WERI-Rb-1 (cell line): ENCODE results near the gene MTPN.

Experiments
- DNase-seq: peaks from one replicate; pipeline ENCODE4 v3.0.0-alpha.2; 2020
- H3K27ac ChIP-seq: fragments of 250-450 bp; sonication (Bioruptor Pico); 2 replicates; pipeline ENCODE4 v1.5.1; 2020; ENCODE audit warnings: mild to moderate bottlenecking, moderate library complexity
- H3K27me3 ChIP-seq: fragments of 250-450 bp; sonication (Bioruptor Pico); 2 replicates; pipeline ENCODE4 v1.5.1; 2021; ENCODE audit warnings: mild to moderate bottlenecking, low read depth, moderate library complexity; ENCODE audit not compliant: insufficient read depth, severe bottlenecking
- H3K36me3 ChIP-seq: fragments of 250-450 bp; sonication (Bioruptor Pico); 2 replicates; pipeline ENCODE4 v1.5.1; 2020; ENCODE audit warnings: mild to moderate bottlenecking, moderate library complexity
- H3K4me3 ChIP-seq: 2 replicates; pipeline ENCODE4 v1.5.1; 2011; ENCODE audit warnings: low read depth, mild to moderate bottlenecking, control low read depth, low read length
- H3K9me3 ChIP-seq: fragments of 250-450 bp; sonication (Bioruptor Pico); 2 replicates; pipeline ENCODE4 v1.5.1; 2021; ENCODE audit warnings: mild to moderate bottlenecking, moderate library complexity; ENCODE audit not compliant: severe bottlenecking
- TF ChIP-seq, protein P1 (sequence below): IDR thresholded peaks from 2 replicates; pipeline ENCODE4 v1.5.1; 2011; ENCODE audit warnings: low read depth, mild to moderate bottlenecking, control low read depth, inconsistent platforms, low read length

Gene MTPN, protein sequence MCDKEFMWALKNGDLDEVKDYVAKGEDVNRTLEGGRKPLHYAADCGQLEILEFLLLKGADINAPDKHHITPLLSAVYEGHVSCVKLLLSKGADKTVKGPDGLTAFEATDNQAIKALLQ

DNA sequence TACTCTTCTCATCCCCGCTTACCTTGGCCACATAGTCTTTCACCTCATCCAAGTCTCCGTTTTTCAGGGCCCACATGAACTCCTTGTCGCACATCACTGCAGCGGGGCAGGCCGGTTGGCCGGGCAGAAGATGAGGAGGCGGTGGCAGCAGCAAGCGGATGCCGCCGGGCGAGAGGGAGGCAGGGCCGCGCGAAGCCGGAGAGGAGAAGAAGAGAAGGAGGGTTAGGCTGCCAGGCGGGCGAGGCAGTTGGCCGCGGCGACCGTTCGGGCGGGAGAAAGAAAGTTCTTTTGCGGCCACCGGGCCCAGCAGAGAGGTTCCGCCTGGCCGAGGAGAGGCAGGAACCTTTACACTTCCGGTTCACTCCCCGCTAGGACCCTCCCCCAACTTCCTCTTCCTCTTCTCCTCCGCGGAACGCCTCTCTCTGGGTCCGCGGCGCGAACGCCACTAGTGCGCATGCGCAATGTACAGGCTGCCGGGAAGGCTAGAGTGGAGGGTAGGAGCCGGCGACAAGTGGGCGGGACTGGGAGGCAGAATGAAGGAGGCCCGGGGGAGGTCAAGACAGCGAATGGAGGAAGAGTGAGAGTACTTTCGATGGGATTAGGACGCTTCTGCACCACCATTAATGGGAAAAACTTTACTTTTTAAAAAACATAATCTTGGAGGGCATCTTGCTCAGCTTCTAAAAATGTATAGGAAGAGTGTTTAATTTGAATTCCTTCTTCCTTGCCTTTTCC is at the start of gene MTPN:
MTPN (minus strand) TSS at position 353 of the 735 bp plus-strand sequence; CDS start at position 94, 259 bp downstream.
- DNase-seq, result peak; percentile 99
- peaks cover 25% of the 10 kb centered on the region for H3K36me3 ChIP-seq
- H3K4me3 ChIP-seq, result peak within 1 kb of the TSS; percentile 96
- no peaks in the 10 kb centered on the region for H3K9me3 ChIP-seq
- H3K27me3 ChIP-seq, result no peaks in the 10 kb centered on the region
- TF ChIP-seq, protein P1, sequence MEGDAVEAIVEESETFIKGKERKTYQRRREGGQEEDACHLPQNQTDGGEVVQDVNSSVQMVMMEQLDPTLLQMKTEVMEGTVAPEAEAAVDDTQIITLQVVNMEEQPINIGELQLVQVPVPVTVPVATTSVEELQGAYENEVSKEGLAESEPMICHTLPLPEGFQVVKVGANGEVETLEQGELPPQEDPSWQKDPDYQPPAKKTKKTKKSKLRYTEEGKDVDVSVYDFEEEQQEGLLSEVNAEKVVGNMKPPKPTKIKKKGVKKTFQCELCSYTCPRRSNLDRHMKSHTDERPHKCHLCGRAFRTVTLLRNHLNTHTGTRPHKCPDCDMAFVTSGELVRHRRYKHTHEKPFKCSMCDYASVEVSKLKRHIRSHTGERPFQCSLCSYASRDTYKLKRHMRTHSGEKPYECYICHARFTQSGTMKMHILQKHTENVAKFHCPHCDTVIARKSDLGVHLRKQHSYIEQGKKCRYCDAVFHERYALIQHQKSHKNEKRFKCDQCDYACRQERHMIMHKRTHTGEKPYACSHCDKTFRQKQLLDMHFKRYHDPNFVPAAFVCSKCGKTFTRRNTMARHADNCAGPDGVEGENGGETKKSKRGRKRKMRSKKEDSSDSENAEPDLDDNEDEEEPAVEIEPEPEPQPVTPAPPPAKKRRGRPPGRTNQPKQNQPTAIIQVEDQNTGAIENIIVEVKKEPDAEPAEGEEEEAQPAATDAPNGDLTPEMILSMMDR, result no peak
- peak within 1 kb of the TSS; percentile 86 for H3K27ac ChIP-seq

DNA sequence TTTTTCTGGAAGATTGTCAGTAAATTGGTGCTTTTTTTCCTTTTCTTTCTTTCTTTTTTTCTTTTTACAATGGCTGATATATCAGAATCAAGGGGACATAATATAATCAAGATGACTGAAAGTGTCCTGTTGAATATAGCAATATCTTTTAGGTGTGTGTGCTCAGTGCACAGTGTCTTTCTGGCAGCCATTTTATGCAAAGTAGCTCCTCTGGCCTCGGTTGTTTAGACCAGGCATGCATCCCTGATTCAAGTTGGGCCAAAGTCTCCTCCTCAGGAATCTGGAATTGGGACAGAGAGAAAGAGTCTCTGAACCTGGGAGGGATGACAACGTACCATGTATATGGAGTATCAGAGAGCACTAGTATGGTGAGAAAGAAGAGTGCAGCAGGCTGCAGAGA is 49.0 kb upstream of the MTPN start:
- DNase-seq, result no peak
- no peaks in the 10 kb centered on the region for H3K9me3 ChIP-seq
- H3K4me3 ChIP-seq, result no peak overlapping the region
- H3K27me3 ChIP-seq, result no peaks in the 10 kb centered on the region
- TF ChIP-seq, protein P1, result no peak
- no peak overlapping the region for H3K27ac ChIP-seq
- no peaks in the 10 kb centered on the region for H3K36me3 ChIP-seq

- TF ChIP-seq, protein P1, result no peak
- Histone ChIP-seq H3K4me3 (no peak overlapping the region), H3K9me3 (no peaks in the 10 kb centered on the region), H3K27me3 (no peaks in the 10 kb centered on the region), H3K36me3 (no peaks in the 10 kb centered on the region), H3K27ac (no peak overlapping the region)
- no peak for DNase-seq
Measured at GRCh38 chr7:136023134-136023869, 46.1 kb upstream of the MTPN start.

DNA sequence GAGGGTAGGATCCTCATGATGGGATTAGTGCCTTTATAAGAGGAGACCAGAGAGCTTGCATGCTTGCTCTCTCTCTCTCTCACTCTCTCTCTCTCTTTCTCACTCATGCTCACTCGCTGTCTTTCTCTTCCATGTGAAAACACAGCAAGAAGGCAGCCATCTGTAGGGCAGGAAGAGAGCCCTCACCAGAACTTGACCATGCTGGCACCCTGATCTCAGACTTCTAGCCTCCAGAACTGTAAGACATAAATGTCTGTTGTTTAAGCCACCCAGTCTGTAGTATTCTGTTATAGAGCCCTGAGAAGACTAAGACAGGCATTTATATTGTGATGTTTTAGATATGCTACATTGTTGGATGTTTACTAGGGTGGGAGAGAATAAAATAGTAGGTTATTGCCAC is 43.4 kb upstream of the MTPN start:
- TF ChIP-seq, protein P1, result no peak
- no peak for DNase-seq
- H3K27me3 ChIP-seq, result no peaks in the 10 kb centered on the region
- no peaks in the 10 kb centered on the region for H3K9me3 ChIP-seq
- H3K36me3 ChIP-seq, result no peaks in the 10 kb centered on the region
- H3K4me3 ChIP-seq, result no peak overlapping the region
- H3K27ac ChIP-seq, result no peak overlapping the region

- TF ChIP-seq, protein P1, result no peak
Measured at GRCh38 chr7:136018104-136018503, 40.9 kb upstream of the MTPN start.

More at GRCh38 chr7:136018104-136018503, 40.9 kb upstream of the MTPN start:
- H3K9me3 ChIP-seq, result no peaks in the 10 kb centered on the region
- H3K4me3 ChIP-seq, result no peak overlapping the region
- H3K27me3 ChIP-seq, result no peaks in the 10 kb centered on the region
- no peak overlapping the region for H3K27ac ChIP-seq
- no peaks in the 10 kb centered on the region for H3K36me3 ChIP-seq
- DNase-seq, result no peak
